GM18907 (cell line): Measurements from ENCODE around the gene CMTM5.
"Not testable (repeated sequence)": the region's sequence is repeated elsewhere in the genome, so short reads cannot be mapped to it uniquely, and the experiment has no call there.

Experiments used
- ATAC-seq: cut with Tn5 transposase; IDR thresholded peaks from one replicate; pipeline ENCODE4 v1.9.1; 2021; ENCODE audit warnings: mild to moderate bottlenecking, moderate library complexity; ENCODE audit not compliant: unreplicated experiment

Gene CMTM5

DNA sequence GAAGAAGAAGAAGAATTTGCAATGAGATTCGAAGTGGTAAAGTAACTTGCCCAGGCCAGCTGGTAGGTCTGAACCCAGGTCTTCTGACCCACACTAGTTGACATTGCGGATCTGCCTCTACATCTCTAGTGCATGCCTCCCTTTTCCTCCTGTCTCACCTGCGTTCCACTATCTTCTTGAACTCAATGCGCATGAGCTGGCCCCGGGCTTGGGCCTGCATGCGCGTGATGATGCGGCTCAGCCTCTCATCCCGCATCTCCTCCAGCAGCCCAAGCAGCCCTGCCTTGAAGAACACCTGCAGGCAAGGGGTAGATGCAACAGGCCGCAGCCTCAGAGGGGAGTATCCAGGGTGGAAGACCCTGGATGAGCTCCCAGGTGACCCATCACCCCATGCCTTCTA is 19.3 kb downstream of the CMTM5 start:
- no peak for ATAC-seq

DNA sequence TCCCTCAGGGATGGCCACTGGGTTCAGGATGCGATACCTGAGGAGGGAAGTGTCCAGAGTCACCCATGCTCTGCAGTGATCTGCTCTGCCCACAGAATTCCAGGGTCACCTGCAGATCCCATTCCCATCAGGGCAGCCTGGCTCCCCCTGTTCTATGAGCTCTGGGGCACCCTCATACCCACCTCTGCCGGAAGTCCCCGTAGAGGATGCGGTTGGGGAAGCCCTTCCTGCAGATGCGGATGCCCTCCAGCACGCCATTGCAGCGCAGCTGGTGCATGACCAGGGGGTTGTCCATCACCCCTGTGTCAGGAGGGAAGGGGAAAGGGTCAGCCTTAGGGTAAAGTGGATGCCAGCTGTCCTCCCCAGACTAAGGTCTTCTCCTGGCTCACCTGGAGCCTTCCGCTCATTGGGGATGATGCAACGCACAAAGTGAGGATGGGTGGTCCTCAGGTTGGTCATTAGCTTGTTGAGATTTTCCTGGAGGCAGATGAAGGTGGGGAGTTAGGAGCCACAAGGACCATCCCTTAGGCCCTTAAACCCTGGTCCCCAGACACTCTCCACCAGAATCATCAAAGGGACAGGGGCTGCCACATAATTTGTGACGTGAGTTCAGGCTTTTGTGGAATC is 20.0 kb downstream of the CMTM5 start:
- no peak for ATAC-seq

DNA sequence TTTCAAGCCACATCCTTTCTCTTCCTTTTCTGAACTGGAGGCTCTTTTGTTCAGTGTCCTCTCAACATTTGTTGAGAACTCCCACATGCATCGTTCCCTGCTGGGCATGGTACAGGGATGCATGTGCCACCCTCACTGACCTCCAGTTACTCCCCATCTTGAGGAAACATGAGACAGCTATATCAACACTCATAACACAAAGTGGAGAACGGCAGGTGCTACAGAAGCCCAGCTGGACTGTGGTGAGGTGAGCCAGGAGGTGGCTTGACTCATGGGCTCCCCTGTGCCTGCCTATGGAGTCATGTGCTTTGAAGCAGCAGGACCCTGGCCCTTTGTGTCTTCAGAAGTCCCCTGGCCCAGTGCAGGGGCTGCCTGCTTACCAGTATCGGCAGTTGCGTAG is 21.5 kb downstream of the CMTM5 start:
- ATAC-seq = no peak

DNA sequence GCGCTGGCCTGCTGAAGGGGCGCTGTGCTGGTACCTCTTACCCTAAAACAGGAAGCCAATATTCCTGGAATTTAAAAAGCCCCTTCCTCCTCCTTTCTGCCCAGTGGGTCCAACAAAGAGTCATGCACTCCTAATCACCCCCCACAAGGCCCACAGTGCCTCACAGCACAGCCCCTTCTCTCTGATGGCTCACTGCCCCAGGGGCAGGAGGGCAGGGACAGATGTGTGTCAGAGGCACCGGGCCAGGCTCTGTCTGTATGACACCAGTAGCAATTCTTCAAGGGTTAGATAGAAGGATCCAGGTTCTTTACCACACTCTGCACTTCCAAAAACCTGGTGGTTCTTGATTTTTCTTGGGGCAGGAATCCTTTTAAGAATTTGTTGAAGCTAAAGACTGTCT is 22.3 kb downstream of the CMTM5 start:
- no peak for ATAC-seq

DNA sequence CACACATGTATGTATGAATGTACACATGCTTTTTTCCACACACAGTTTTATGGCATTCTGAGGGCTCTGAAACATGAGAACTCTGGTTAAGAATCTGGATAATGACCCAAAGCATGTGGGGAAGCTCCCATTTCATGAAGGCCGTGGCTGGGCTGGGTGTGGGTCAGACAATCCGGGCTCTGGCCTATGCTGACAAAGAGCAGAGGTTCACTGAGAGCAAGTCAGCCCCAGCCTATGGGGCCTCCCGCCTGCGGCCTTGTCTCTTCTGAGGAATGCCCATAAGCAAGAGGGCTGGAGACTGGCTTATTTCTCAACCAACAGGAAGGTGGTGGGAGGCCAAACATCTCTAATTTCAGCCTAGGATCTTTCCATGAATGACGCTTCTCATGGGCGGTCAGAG is 22.7 kb downstream of the CMTM5 start:
- no peak for ATAC-seq

DNA sequence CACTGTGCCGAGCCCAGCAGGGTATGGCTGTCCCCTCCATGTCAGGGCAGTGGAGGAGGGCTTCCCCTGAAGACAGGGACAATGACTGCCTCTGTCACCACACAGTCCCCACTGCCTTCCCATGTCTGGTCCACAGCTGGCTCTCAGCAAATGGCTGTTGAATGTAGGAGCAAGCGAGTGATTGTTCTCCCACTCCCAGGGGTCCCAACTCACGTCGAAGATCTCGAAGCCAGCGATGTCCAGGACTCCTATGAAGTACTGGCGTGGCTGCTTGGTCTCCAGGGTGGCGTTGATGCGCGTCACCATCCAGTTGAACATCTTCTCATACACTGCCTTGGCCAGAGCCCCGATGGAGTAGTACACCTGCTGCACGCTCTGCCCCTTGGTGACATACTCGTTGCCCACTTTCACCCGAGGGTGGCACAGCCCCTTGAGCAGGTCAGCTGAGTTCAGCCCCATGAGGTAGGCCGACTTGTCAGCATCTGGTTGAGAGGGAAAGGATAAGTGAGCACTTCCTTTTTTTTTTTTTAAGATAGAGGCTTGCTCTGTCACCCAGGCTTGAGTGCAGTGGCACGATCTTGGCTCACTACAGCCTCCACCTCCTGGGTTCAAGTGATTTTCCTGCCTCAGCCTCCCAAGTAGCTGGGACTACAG is 23.8 kb downstream of the CMTM5 start:
- ATAC-seq = not testable (repeated sequence)

DNA sequence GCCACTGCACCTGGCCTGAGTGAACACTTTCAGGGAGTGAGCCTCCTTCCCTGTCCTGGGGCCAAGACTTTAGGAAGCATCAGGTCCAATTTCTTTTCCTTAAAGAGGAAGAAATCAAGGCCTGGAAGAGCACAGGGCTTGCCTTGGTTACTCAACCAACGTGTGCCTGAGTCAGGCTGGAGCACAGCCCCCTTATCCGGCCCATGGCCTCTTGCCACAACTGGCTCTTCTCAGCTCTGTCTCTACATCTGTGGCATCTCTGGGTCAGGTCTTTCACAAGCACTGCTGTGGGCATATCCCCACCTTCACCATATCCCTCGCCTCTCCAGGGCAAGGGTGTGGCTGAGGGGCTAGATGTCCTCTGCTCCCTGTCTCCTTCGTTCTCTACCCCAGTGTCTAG is 24.4 kb downstream of the CMTM5 start:
- ATAC-seq = no peak

DNA sequence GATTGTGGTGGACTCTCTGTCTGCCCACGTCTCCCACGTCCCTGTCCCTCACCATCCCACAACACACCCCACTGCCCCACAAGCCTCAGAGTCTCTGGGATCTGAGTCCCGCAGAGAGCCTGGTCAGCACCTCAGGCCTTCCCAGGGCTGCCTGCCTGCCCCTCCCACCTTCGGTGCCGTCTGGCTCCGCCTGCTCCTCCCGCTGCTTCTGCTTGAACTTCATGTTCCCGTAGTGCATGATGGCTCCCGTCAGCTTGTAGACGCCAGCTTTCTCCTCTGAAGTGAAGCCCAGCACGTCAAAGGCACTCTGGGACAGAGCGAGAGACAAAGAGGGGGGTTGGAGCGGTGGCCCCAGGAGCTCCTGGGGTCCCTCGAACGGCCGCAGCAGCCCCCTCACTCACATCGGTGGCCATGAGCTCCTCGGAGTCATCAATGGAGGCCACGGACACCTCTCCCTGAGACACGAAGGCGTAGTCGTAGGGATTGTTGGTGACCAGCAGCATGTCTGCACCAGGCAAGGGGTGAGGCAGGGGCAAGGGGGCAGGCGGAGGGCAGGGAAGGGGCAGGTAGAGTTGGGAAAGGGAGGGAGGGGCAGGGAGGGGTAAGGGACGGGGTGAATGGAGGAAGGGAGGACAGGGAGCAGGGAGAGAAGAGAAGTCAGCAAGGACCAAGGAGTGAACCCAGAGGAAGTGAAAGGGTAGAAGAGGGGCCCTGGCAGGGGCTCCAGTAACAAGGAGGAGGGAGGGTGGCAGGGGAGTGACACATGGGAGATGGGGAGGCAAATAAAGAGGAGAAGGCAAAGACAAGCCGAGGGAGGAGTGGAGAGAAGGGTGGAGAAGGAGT is 25.7 kb downstream of the CMTM5 start:
- no peak for ATAC-seq

DNA sequence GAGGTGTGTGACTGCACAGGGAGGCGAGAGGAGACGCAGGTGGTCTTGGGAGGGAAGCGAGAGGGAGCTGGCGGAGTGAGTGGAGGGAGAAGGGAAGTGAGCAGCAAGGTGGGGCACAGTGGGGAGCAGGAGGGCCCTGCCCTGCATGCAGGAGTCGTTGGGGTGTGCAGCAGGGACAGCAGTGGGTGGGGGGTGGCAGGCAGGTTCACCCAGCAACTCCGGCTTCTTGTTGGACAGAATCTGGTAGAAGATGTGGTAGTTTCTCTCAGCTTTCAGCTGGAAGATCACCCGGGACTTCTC is 26.2 kb downstream of the CMTM5 start:
- ATAC-seq = no peak

DNA sequence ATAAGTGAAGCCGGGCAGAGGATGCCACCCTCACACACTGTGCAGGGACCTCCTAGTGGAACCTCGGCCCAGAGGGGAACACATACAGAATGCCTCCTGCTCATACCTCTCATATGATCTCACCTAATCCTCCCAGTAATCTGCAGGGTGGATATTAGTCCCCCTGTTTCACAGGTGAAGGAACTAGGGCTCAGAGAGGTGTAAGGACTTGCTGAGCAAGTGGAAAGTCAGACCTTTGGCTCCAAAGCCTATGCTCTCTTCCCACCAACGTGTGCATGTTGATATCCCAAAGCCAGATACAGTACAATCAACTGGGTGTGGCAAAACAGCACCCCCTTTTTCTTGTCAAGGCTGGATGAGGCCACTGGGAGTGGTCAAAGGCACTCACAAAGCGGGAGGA is 27.1 kb downstream of the CMTM5 start:
- ATAC-seq = no peak

DNA sequence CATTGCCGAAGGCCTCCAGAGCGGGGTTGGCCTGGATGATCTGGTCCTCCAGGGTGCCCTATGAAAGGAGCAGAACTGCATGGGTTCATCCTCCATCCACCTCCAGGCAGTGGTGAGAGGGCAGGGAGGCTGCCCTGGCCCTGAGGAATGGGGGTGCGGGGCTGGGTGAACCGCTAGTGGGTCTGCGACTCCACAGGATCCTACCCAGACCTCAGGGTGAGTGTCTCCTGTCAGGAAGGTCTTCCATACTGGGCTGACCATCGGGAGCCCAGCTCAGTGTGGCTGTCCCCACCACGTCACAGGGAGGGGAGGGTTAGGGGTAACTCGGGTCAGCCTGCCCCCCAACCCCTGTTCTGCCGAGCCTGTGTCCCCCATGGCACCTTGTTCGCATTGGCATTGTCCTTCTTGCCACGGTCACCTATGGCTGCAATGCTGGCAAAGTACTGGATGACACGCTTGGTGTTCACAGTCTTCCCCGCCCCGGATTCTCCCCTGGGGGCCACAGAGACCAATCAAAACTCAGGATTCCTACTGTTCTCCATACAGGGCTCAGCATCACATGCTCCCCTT is 27.6 kb downstream of the CMTM5 start:
- ATAC-seq = no peak

DNA sequence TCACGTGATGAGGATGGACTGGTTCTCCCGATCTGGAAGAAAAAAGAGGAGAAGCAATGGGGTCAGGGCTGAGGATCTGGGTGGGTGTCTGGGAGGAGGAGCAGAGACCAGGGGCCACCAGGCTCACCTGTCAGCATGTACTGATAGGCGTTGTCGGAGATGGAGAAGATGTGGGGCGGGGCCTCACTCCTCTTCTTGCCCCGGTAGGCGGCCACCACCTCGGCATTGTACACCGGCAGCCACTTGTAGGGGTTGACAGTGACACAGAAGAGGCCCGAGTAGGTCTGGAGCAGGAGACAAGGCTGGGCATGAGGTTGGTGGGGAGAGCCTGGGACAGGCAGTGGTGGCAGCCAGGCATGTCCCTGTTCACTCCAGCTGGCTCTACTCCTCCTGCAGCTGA is 28.2 kb downstream of the CMTM5 start:
- ATAC-seq = no peak

DNA sequence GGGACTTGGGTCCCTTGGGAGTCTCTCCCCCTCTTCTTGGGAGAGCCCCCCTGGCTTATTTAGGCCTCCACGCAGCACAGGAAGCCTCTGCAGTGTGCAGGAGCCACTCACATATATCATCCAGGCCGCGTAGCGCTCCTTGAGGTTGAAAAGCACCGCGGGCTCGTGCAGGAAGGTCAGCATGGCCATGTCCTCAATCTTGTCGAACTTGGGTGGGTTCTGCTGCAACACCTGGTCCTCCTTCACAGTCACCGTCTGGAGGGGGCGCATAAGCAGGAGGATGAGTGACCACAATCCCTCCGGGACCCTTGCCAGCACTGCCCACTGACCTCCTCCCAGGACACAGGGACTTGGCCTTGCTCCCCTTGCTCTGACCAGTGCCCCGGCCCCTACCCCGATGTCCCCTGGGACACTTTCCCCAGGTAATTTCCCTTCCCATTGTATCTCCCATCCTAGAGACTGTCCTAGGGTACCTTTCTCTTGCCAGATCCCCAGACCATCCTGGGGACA is 28.7 kb downstream of the CMTM5 start:
- no peak for ATAC-seq

DNA sequence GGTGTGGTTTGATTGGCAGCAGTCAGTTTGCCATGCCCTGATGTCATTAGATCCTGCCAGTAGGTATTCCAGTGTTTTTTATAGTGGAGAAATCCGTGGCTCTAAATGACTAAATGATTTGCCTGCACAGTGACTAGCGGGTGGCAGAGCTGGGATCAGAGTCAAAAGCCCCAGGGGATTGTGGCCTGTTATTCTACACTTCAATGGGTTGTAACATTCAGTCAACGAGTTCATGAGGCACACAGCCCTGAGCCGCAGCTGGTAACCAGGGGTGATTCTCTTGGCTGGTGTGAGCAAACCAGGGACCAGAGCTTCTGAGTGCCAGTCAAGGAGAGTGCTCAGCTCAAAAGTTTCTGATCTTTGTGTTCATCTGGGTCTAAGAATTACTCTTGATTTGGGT is 29.4 kb downstream of the CMTM5 start:
- peak; percentile 73 for ATAC-seq

DNA sequence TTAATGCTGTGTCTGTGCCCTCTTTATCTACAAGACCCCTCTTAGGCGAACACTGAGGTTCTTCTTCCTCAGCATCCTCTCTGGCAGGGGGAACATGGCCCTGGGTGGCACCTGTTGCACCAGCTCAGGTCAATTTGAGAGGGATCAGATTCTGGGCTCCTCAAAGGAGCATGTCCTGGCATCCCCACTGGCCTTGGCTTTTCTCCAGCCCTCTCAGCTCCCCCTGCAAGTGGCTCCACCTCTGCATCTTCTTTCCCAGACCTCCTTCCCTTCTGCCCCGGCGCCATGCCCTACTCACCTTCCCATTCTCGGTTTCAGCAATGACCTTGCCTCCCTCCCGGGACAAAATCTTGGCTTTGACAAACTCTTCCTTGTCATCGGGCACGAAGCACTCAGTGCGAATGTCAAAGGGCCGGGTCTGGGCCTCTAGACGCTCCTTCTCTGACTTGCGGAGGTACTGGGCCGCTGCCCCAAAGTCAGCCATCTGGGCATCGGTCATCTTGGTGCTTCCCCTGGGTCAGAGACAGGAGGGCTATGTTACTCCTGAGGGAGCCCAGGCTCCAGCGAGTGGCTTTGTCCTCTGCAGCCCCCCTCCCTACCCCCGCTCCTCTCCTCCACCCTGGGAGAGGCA is 30.0 kb downstream of the CMTM5 start:
- no peak for ATAC-seq

DNA sequence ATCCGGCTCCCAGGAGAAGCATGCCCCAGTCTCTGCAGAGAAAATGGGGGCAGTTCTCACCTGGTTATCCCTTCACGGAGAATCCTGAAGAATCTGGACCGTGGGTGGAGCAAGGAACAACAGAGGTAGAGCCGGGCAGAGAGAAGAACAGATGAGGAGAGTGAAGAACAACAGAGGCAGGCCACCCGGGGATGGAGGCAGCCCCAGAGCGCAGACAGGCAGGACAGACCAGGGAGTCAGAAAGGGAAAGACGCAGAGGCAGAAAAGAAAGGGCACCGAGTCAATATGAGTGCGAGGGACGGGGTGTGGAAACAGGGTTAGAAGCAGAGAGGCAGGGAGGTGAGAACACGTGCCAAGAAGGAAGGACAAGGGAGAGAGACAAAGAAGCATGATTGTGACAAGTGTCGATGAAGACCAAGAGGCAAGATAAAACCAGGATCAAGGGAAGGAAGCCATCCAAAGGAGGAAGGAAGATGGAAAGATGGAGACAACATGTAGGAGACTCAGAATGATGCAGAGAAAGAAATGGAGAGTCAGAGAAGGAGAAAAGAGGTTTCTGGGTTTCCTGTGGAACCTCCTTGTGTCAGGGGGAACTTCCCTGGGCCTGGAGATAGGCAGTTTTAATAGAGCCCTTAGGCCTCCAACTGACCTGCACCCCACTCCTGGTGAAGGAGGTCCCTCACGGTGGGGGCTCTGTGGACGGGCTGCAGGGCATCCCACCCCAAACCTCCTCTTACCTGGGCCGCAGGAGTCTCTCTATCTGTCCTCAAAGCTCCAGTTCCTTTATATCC is 30.9 kb downstream of the CMTM5 start, which contains the start of gene MYH6:
Gene MYH6 (minus strand): TSS at position 758 of the 791 bp plus-strand sequence. CDS start 1,050 bp downstream, outside the sequence.
- no peak for ATAC-seq

DNA sequence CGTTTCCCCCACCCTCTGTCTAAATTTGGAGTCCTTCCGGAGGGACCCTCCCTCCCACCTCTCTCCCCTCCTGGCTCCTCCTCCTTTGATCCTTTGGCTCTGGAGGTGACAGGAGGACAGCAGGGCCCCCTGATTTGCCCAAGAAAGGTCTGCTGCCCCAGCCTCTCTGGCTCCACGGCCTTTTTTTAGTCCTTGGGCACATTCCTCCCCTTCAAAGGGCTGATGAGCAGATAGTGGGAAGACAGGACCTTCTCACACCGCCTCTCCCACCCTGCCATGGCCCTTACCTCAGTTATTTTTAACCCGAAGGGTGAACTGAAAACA is 31.4 kb downstream of the CMTM5 start:
- no peak for ATAC-seq

DNA sequence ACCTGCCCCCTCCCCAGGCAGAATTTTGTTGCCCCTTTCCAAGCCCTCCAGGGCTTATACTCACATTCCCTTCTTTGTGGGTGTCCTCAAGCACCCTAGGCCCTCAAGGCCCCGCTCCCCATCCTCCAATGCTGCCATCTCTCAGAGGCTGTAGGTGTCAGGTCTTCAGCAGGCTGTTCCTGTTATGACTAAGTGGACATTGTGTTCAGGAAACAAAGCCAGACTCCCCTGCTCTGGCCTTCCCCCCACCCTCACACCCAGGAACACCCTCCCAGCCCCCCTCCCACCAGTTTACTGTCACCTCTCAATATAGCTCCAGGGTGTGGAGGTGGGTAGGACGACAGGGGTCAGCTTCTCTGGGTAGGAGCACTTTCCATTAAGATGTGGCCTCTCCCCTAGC is 32.6 kb downstream of the CMTM5 start:
- no peak for ATAC-seq

DNA sequence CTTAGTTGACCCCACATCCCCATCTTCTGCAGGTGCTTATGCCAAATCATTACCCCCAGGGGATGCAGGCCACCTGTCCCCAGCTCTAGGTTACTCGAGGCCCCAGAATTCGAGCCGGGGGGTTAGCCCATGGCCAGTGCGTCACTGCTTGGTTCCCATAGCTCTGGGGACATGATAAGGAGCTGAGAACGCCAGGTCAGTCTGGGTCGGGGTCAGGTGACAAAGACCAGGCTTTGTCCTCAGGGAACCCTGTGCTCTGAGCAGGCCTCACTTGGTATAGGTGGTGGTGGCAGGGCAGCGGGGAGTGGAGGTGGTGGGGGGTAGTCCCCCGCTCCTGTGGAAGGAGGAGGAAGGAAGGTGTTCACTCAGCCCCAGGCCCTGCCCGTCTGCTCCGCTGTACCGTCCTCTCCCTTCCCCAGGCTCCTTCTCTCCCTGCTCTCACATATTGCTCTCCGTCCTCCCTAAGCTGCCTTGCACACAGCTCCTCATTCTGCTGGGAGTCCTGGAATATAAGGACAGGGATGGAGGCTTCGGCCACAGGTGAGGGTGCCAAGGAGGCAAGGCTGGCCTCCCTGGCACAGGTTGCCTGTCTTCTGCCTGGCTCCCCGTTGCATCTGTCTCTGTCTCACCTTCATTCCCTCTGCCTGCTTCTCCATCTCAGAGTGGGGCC is 33.3 kb downstream of the CMTM5 start:
- no peak for ATAC-seq
